T-helper 2 cell treated with Interferon-gamma antibody and Interleukin-4, amounts not matched to agents 5 μg/mL and 100 μg/mL, for 36 hours (primary cell): ENCODE measurements around the gene MCUR1.
A peak's percentile ranks its signal among the peaks of the same experiment; 100 is the strongest.
"Not testable (repeated sequence)": the region's sequence is repeated elsewhere in the genome, so short reads cannot be mapped to it uniquely, and the experiment has no call there.

ENCODE experiments used
- DNase-seq: peaks from one replicate; pipeline ENCODE4 v3.0.0; 2021; ENCODE audit warnings: low spot score
- H3K27ac Mint-ChIP-seq: one replicate; pipeline ENCODE4 v1.8.0; 2021; ENCODE audit warnings: mild to moderate bottlenecking, mixed read lengths
- H3K27me3 Mint-ChIP-seq: one replicate; pipeline ENCODE4 v1.8.0; 2021; ENCODE audit warnings: low read depth, mixed read lengths
- H3K36me3 Mint-ChIP-seq: one replicate; pipeline ENCODE4 v1.8.0; 2021; ENCODE audit warnings: low read depth, mixed read lengths
- H3K4me1 Mint-ChIP-seq: one replicate; pipeline ENCODE4 v1.8.0; 2021; ENCODE audit warnings: low read depth, mixed read lengths
- H3K4me3 Mint-ChIP-seq: one replicate; pipeline ENCODE4 v1.8.0; 2022; ENCODE audit warnings: mild to moderate bottlenecking, moderate library complexity, mixed read lengths
- H3K9me3 Mint-ChIP-seq: one replicate; pipeline ENCODE4 v1.8.0; 2021; ENCODE audit warnings: mixed read lengths

The MCUR1 gene

GRCh38 chr6:13838616-13839015 is 24.3 kb upstream of the MCUR1 start:
- peaks cover 4% of the 10 kb centered on the region for H3K9me3 Mint-ChIP-seq
- peaks cover 24% of the 10 kb centered on the region for H3K27me3 Mint-ChIP-seq
- no peak overlapping the region for H3K4me3 Mint-ChIP-seq
- no peak for DNase-seq
- no peaks in the 10 kb centered on the region for H3K36me3 Mint-ChIP-seq
- H3K27ac Mint-ChIP-seq = no peak overlapping the region
- peaks cover 30% of the 10 kb centered on the region for H3K4me1 Mint-ChIP-seq

- peaks cover 30% of the 10 kb centered on the region for H3K27me3 Mint-ChIP-seq
- no peak for DNase-seq
- no peak overlapping the region for H3K4me3 Mint-ChIP-seq
- H3K9me3 Mint-ChIP-seq = peaks cover 7% of the 10 kb centered on the region
- peaks cover 19% of the 10 kb centered on the region for H3K4me1 Mint-ChIP-seq
- no peak overlapping the region for H3K27ac Mint-ChIP-seq
- H3K36me3 Mint-ChIP-seq = no peaks in the 10 kb centered on the region
Measured at GRCh38 chr6:13836170-13836569, 21.8 kb upstream of the MCUR1 start.

- Mint-ChIP-seq H3K27me3 (peaks cover 36% of the 10 kb centered on the region), H3K4me1 (peaks cover 16% of the 10 kb centered on the region), H3K9me3 (peaks cover 7% of the 10 kb centered on the region), H3K36me3 (no peaks in the 10 kb centered on the region), H3K27ac (no peak overlapping the region), H3K4me3 (no peak overlapping the region)
- DNase-seq = no peak
Measured at GRCh38 chr6:13834790-13835189, 20.4 kb upstream of the MCUR1 start.

- not testable (repeated sequence) for DNase-seq, H3K9me3 Mint-ChIP-seq, H3K36me3 Mint-ChIP-seq, H3K27ac Mint-ChIP-seq, H3K4me3 Mint-ChIP-seq
- Mint-ChIP-seq H3K27me3 (peaks cover 36% of the 10 kb centered on the region), H3K4me1 (peaks cover 16% of the 10 kb centered on the region)
Measured at GRCh38 chr6:13834018-13834417, 19.7 kb upstream of the MCUR1 start.

- Mint-ChIP-seq H3K27me3 (peaks cover 40% of the 10 kb centered on the region), H3K9me3 (peaks cover 7% of the 10 kb centered on the region), H3K4me1 (peaks cover 16% of the 10 kb centered on the region), H3K27ac (no peak overlapping the region), H3K4me3 (no peak overlapping the region), H3K36me3 (no peaks in the 10 kb centered on the region)
- no peak for DNase-seq
Measured at GRCh38 chr6:13832778-13833177, 18.4 kb upstream of the MCUR1 start.

- Mint-ChIP-seq H3K27ac (no peak overlapping the region), H3K9me3 (peaks cover 7% of the 10 kb centered on the region), H3K4me3 (no peak overlapping the region), H3K36me3 (no peaks in the 10 kb centered on the region), H3K4me1 (peaks cover 13% of the 10 kb centered on the region), H3K27me3 (peaks cover 40% of the 10 kb centered on the region)
- DNase-seq = no peak
Measured at GRCh38 chr6:13831615-13832014, 17.3 kb upstream of the MCUR1 start.

- Mint-ChIP-seq H3K27me3 (peaks cover 37% of the 10 kb centered on the region), H3K27ac (no peak overlapping the region), H3K4me1 (peaks cover 6% of the 10 kb centered on the region), H3K36me3 (no peaks in the 10 kb centered on the region), H3K4me3 (no peak overlapping the region), H3K9me3 (peaks cover 7% of the 10 kb centered on the region)
- DNase-seq = no peak
Measured at GRCh38 chr6:13830803-13831202, 16.4 kb upstream of the MCUR1 start.

- H3K4me3 Mint-ChIP-seq, H3K9me3 Mint-ChIP-seq, H3K27ac Mint-ChIP-seq, H3K36me3 Mint-ChIP-seq, DNase-seq, H3K4me1 Mint-ChIP-seq: not testable (repeated sequence)
- H3K27me3 Mint-ChIP-seq = peaks cover 30% of the 10 kb centered on the region
Measured at GRCh38 chr6:13829419-13829818, 15.1 kb upstream of the MCUR1 start.

- H3K36me3 Mint-ChIP-seq, H3K9me3 Mint-ChIP-seq: not testable (repeated sequence)
- H3K27me3 Mint-ChIP-seq = peaks cover 30% of the 10 kb centered on the region
Measured at GRCh38 chr6:13828656-13829301, 14.4 kb upstream of the MCUR1 start.

GRCh38 chr6:13827032-13827431 is 12.7 kb upstream of the MCUR1 start:
- Mint-ChIP-seq H3K27me3 (peaks cover 21% of the 10 kb centered on the region), H3K36me3 (no peaks in the 10 kb centered on the region), H3K9me3 (no peaks in the 10 kb centered on the region), H3K4me3 (no peak overlapping the region), H3K27ac (no peak overlapping the region), H3K4me1 (peaks cover 2% of the 10 kb centered on the region)
- DNase-seq = no peak

More at GRCh38 chr6:13828656-13829301, 14.4 kb upstream of the MCUR1 start:
- not testable (repeated sequence) for H3K27ac Mint-ChIP-seq, DNase-seq, H3K4me3 Mint-ChIP-seq, H3K4me1 Mint-ChIP-seq

- Mint-ChIP-seq H3K4me1 (peaks cover 2% of the 10 kb centered on the region), H3K27ac (no peak overlapping the region), H3K4me3 (no peak overlapping the region), H3K27me3 (peaks cover 26% of the 10 kb centered on the region), H3K9me3 (no peaks in the 10 kb centered on the region), H3K36me3 (no peaks in the 10 kb centered on the region)
- no peak for DNase-seq
Measured at GRCh38 chr6:13825871-13826270, 11.5 kb upstream of the MCUR1 start.

- Mint-ChIP-seq H3K27me3 (peaks cover 13% of the 10 kb centered on the region), H3K27ac (no peak overlapping the region), H3K4me3 (no peak overlapping the region), H3K36me3 (no peaks in the 10 kb centered on the region), H3K4me1 (peaks cover 11% of the 10 kb centered on the region), H3K9me3 (no peaks in the 10 kb centered on the region)
- no peak for DNase-seq
Measured at GRCh38 chr6:13818341-13818740, 4.0 kb upstream of the MCUR1 start.

- no peaks in the 10 kb centered on the region for H3K36me3 Mint-ChIP-seq
- no peak for DNase-seq
- no peaks in the 10 kb centered on the region for H3K9me3 Mint-ChIP-seq
- peaks cover 35% of the 10 kb centered on the region for H3K4me1 Mint-ChIP-seq
- H3K27me3 Mint-ChIP-seq = peaks cover 8% of the 10 kb centered on the region
- peak overlapping the region; percentile 77 for H3K4me3 Mint-ChIP-seq
- H3K27ac Mint-ChIP-seq = peak overlapping the region; percentile 76
Measured at GRCh38 chr6:13814938-13815575, 700 bp upstream of the MCUR1 start.

- DNase-seq = no peak
- Mint-ChIP-seq H3K27me3 (peaks cover 8% of the 10 kb centered on the region), H3K9me3 (no peaks in the 10 kb centered on the region), H3K27ac (peak overlapping the region; percentile 71), H3K36me3 (peaks cover 8% of the 10 kb centered on the region), H3K4me3 (peak overlapping the region; percentile 89), H3K4me1 (peaks cover 35% of the 10 kb centered on the region)
Measured at GRCh38 chr6:13813621-13814175, 659 bp downstream of the MCUR1 start.
